ENCODE data around the gene GRM8.

Gene GRM8

GRCh38 chr7:126411032-126411820 lies 841.5 kb downstream of the GRM8 start:
- DNase-seq = no peak

GRCh38 chr7:126403040-126403439 lies 849.7 kb downstream of the GRM8 start:
- DNase-seq = no peak

GRCh38 chr7:126401918-126402317 lies 850.8 kb downstream of the GRM8 start:
- no peak for DNase-seq

GRCh38 chr7:126398851-126399529 lies 853.8 kb downstream of the GRM8 start:
- no peak for DNase-seq

- no peak for DNase-seq
Observed at GRCh38 chr7:126398285-126398684, 854.5 kb downstream of the GRM8 start.

GRCh38 chr7:126394406-126394805 lies 858.3 kb downstream of the GRM8 start:
- no peak for DNase-seq
